NCI-H1105 (cell line): ENCODE data around the gene RECQL5.

Experiments
- DNase-seq: peaks from one replicate; lab custom pipeline; 2025; lab: John Stamatoyannopoulos, UW

Gene RECQL5

DNA sequence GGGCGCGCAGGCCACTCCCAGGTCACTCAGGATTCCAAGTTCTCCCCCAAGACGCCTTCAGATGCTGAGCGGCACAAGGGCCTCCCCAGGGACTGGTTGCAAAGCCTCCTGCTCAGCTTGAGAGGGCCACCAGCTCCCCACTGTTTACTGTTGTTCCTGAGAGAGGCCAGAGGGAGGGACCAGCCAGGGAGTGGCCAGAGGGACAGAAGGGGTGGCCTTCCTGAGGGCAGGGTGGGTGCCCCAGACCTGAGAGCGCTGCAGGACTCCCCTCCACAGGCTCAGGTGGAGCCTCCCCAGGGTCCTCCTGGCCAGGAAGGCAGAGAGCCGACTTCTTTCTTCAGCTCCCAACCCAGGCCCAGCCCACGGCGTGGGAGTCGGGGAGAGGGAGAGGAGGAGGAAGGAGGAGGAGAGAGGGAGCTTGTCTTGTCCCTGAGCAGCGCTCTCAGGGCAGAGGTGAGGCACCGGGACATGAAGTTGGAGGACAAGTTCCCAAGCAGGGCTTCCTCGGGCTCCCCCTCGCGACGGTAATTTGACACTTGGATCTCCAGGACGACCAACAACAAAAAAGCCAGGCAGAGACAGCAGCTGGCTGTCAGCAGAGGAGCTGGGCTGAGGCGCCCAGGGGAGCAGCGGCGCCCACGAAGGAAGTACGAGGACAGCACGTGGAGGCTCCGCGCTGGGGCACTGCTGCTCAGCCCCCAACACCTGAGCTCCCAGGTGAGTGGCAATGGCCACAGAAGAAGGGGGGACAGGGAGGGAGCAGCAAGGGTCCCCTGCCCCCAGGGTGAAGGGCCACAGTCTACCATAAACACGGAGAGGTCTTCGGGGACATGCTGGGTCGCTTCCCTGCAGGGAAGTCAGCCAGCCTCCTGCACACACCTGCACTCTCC lies 33.2 kb downstream of the RECQL5 start:
- peak; percentile 75 for DNase-seq

DNA sequence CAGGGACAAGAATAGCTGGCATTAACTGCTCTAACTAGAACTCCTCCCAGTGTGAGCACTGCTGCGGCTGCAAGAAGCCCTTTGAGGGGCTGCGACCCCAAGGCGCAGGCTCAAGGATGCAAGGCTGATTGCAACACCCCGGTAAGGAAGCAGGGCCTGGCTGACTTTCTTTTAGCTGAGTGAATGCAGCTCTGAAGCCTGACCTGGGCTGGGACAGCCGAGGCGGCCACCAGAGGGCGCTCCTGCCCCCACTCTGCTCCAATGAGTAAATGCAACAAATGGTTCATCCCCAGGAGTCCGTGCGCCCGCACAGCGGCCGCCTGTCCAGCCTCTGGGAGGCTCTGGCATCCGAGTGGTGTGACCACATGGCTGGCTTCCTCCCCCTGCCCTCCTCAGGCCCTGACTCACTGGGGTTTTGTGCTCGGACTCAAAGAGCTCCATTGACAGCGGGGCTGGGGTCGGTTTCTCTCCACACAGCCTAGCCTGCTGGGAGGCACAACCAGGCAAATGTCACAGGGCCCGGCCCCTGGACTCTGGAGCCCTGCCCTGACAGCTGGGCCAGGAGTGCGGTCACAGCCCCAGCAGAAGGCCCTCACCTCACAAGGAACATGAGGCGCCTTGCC lies 34.0 kb downstream of the RECQL5 start, which contains the start of gene SMIM5:
Gene SMIM5 (plus strand): TSS at position 572 of the 623 bp plus-strand sequence. CDS start 6,768 bp downstream, outside the sequence.
- no peak for DNase-seq

DNA sequence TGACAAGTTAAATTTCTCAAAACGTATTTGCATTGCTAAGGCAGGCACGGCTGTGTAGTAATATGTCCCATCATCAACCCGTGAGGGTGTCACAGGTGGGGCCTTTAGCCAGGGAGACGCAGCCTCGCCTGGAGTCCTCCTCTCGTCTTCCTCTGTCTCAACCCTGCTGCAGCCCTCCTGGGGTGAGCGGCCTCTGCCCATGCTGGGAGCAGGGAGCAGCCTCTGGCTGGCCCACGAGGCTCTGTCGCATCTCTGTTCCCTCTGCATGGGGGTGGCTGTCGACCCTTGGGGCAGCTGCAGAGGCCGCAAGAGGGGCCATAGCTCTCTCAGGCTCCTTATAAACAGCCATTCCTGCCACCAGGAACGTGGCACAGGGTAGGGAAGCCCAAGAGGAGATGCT lies 34.5 kb downstream of the RECQL5 start:
- DNase-seq: no peak

DNA sequence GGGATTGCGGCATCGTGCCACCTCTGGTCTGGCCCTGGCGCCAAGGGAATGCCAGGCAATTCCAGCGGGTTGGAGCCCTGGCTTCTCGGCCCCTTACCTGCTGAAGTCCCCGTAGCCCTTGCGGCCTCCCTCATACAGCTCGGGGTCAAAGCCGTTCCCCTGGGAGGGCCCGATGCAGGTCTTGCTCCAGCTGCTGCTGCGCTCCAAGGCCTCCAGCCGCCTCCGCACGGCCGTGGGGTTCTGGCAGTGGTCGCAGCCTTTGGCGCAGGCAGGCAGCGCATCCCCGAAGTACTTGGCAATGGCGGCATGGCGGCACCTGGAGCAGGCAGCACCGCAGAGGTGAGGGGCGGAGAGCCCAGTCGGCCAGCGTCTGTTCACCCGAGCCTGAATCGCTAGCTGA lies 35.6 kb downstream of the RECQL5 start:
- DNase-seq: no peak

DNA sequence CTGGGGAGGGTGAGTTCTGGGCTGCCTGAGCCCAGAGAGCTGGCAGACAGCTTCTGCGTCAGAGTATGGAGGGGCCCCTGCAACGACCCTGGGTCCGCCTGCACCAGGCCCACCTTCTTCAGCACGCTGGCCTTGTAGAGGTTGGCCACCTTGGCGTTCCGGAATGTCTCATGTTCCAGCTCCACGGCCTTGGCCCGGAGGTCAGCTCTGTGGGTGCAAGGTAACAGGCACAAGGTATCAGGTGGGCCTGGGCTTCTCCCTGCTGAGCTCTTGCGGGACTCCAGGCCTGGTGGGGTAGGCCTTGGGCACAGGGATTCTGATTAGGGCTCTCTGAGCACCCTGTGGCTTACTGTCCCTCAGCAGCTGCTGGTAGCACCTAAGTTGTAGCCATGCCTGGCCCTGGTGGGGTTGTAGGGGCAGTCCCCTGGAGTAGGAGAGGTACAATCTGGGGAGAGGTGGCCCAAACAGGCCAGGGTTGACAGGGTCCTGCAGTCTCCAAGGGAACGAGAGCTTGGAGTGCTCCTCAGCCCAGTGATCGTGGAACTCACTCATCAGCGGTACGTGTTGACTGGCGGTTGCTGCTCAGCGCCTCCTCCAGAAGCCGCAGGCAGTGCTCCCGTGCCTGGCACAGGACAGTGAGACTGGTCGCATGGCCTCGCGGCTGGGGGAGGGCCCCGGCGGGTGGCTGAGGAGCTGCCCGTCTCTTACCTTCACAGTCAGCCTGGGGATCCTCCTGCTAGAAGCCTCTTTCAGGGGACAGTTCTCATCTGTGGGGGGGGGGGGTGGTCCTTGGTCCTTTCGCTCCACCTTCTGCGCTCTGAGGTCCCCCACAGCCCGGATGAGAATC lies 36.7 kb downstream of the RECQL5 start:
- no peak for DNase-seq

DNA sequence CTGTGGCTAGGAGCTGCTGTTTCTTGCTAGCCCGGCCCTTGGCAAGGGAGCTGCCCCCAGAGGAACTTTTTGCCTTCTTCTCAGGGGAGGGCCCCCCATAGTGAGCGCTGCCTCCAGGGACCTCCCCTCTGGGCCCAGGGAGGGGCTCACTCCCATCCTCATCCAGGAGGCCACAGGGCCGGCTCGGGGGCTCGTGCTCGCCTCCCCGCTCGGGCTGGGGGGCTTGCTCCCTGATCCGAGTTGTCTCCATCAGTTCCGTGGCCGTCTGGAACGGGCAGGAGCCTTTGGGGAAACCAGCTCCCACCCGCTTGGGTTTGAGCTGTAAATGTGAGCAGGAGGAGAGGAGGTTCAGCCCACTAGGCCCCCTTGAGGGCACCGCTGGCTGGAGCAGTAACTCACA lies 37.8 kb downstream of the RECQL5 start:
- DNase-seq: no peak

DNA sequence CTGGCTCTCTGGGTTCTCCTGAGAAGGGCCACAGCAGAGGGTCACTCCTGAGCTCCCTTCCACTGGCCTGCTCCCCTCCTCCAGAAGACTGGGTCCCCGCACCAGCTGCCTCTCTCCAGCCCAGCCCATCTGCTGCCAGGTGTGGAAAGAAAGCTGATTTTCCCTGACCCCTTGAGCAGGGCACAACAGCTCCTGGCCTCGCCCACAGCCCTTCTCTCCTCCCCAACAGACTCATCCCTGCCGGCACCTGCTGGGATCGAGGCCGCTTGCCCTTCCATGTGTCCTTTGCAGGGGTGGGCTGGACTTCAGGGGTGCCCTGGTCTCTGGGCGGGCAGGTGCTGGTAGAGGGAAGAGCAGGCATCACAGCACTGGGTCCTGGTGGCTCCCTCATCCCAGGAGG lies 38.5 kb downstream of the RECQL5 start:
- DNase-seq: no peak

DNA sequence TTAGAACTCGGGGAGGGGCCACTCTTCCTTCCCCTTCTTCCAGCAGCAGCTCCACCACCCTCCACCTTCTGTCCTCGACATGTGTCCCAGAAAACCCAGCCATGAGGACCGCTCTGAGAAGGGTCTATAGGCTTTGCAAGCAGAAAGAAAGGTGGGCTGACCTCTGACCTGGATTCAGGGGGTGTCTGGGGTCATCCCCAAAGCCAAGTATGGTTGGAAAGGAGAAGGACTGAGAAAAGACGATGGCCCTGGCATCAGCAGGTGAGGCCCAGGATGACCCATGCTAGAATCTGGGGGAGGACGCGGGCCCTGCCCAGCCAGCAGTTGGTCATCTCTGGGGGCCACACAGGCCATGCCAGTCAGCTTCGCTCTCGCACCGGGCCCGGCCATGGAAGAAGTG lies 39.9 kb downstream of the RECQL5 start:
- DNase-seq: no peak

DNA sequence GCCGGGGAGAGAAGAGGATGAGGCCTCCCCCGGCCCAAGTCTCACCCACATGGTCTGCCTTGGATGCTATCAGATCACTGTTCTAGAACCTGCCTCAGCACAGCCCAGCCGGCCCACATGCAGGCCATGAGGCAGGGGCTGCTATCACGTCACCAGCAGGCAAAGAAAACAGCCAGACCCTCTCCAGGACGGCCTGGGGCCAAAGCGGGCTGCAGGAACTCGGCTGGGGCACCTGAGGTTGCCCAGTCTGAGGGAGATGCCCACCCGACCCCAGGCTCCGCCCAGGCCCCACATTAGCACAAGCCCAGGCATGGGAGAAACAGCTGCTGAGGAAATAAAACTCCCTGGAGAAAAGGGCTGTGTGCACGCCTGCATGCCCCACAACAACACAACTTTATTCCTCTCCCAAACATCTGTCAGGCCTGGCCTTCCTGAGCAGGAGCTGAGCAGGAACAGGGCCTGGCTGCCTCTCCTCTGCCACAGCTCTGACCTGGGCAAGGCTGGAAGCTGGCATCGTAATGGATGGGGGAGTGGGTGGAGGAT lies 40.4 kb downstream of the RECQL5 start:
- no peak for DNase-seq

DNA sequence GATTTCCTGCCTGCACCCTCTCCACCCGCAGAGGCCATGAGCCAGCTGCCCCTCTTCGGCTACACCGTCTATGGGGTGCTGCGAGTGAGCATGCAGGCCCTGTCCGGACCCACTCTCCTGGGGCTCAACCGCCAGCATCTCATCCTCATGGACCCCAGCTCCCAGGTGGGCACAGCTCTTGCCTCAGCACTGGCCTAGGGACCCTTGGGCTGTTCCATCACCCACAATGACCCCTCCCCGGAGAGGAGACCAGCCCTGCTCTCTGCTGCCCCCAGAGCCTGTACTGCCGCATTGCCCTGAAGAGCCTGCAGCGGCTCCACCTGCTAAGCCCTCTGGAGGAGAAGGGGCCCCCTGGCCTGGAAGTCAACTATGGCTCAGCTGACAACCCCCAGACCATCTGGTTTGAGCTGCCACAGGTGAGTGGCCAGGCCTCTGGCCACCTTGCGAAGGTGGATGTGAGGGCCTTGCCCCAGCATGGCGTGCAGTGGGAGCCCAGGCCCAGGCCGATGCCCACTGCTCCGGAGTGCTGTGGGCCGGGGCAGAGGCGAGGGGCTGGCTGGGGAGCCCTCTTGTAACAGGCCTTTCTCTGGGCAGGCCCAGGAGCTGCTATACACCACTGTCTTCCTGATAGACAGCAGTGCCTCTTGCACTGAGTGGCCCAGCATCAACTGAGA lies 41.0 kb downstream of the RECQL5 start:
- no peak for DNase-seq

DNA sequence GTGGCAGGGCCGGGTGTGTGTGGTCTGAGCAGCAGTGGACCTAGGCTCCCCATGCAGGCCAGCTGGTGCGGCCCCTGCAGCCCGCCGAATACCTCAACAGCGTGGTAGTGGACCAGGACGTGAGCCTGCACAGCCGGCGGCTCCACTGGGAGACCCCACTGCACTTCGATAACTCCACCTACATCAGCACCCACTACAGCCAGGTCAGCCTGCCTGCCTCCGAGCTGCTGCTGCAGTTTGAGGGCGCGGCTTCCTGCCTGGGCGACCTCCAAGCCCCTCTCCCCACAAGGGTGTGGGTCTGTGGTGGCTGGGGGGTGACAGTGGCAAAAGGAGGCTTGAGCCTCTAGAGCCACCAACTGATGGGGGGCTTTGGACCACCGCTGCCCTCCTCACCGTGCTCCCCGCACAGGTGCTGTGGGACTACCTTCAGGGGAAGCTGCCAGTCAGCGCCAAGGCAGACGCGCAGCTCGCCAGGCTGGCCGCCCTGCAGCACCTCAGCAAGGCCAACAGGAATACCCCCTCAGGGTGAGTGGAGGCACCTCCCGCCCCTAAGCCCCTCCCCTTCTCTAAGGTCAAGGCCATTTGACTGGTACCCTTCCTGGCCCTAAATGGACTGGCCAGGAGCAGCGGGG lies 42.1 kb downstream of the RECQL5 start:
- no peak for DNase-seq

DNA sequence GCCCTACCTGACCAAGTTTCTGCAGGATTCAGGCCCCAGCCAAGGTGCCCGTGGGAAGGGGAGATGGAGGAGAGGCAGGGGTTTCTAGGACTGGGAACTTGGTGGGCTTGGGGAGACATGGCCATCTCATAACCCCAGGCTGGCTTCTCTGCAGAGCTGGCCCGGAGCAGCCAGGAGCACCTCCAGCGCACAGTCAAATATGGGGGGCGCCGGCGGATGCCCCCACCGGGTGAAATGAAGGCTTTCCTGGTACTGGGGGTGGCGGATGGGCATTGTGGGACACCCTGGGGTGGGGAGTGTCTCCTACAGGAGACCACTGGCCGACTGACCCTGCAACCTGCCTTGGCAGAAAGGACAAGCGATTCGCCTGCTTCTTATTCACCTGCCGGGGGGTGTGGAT lies 42.9 kb downstream of the RECQL5 start:
- no peak for DNase-seq

DNA sequence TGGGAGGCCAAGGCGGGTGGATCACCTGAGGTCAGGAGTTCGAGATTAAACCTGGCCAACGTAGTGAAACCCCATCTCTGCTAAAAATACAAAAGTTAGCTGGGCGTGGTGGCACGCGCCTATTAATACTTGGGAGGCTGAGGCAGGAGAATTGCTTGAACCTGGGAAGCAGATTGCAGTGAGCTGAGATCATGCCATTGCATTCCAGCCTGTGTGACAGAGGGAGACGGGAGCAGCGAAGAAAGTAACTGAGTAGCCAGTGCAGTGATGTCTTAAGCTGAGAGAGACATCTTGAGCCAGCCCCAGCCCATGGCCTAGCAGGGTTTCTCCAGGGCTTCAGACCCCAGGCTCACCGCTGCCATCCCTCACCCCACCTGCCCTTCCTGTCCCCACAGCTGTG lies 43.6 kb downstream of the RECQL5 start:
- no peak for DNase-seq

DNA sequence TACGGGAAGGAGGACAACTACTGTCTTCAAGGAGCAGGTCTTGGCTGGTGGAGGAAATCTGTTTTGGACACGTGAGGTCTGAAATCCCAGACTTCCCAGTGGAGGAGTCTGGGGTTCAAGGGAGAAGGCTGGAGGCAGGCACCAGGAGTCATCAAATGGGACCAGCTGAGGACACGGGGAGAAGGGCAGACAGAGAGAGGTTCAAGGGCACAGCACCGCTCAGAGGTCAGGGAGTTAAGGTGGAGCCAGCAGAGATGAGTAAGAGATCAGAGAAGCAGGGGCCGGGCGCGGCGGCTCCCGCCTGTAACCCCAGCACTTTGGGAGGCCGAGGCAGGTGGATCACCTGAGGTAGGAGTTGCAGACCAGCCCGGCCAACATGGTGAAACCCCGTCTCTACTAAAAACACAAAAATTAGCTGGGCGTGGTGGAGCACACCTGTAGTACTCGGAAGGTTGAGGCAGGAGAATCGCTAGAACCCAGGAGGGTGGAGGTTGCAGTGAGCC lies 44.1 kb downstream of the RECQL5 start:
- no peak for DNase-seq

DNA sequence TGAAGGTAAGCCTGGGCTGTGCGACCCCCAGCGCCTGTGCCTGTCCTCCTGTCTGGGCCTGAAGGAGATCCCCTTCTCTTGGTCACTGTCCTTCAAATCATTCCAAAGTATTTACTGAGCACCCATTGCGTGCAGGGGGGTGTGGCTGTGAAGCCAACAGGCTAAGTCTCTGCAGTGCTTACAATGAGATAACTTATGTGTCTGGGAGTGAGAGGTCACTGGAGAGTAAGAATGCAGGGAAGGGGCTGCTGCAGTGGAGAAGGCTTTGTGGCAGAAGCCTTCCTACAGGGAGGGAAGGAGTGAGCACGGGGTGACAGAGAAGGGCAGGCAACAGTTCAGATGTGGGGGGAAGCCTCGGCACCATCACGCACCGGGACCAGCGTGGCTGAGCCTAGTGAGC lies 44.9 kb downstream of the RECQL5 start:
- no peak for DNase-seq

DNA sequence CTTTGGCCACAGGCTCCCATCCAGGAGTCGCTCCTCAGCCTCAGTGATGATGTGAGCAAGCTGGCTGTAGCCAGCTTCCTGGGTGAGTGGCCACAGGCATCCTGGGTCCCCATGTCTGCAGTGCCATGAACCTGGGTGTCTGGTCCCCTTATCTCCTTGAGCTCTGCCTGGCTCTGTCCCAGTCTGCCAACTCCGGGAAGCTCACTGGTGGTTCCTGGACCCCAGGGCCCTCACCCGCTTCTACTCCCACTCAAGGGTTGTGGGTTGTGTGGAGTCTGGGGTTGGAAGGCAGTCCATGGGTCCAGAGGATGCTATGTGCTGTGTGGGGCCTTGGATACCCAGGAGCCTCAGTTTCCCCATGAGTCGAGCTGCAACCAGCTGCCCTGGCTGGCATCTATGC lies 45.5 kb downstream of the RECQL5 start:
- DNase-seq: no peak

DNA sequence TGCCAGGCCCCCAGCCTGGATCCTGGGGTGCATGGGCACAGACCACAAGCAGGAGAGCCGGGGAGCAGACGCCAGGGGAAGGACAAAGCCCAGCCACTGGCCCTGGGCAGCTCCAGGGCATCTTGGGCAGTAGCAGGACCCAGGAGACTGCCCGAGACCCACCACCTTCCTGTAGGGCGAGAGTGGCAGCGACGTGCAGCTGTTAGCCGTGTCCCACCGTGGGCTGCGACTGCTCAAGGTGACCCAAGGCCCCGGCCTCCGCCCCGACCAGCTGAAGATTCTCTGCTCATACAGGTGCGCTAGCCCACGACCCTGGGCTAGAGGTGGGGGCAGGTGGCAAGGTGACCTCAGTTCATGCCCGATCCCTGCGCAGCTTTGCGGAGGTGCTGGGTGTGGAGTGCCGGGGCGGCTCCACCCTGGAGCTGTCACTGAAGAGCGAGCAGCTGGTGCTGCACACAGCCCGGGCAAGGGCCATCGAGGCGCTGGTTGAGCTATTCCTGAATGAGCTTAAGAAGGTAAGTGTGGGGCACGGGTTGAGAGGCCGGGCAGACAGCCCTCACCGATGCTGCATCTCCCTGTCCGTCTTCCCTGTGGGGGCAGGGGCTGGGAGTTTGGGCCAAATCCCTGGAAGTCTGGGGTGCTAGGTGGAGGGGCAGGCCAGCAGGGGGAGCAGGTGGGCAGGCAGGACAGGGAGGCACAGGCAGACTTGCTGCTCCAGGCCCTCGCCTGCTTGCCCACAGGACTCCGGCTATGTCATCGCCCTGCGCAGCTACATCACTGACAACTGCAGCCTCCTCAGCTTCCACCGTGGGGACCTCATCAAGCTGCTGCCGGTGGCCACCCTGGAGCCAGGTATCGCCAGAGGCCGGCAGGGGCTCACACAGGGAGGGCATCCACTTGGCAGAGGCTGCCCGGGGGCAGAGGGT lies 47.2 kb downstream of the RECQL5 start:
- DNase-seq: no peak

DNA sequence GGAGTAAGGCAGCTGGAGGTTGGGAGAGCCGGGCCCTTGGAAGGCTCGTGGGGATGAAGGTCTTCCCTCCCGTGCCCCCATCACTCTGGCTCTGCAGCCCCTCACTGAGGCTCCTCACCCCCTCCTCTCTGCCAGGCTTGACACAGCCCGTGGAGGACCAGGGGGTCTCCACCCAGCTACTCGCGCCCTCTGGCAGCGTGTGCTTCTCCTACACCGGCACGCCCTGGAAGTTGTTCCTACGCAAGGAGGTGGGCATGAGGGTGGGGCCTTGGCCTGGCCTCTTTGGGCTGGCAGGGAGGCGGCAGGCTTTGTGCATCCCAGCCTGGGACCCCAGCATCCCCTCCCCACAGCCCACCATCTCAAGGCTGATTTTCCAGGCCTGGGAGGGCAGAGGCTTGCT lies 49.3 kb downstream of the RECQL5 start:
- no peak for DNase-seq

DNA sequence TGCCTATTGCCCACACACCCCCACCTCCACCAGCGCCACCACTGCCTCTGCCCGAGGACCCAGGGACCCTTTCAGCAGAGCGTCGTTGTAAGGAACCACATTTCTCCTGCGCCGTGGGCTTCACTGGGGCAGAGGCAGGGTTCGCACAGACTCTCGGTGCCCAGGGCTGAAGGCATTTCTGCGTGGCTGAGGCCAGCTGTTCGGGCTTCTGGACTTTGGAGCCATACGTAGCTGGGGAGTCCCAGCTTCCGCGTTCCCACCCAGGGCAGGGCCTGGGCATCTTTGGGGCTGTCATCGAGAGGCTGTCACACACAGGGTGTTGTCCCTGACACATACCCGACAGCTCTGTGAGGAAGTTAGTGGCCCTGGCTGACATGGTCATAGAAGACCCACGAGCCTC lies 49.7 kb downstream of the RECQL5 start:
- DNase-seq: no peak

DNA sequence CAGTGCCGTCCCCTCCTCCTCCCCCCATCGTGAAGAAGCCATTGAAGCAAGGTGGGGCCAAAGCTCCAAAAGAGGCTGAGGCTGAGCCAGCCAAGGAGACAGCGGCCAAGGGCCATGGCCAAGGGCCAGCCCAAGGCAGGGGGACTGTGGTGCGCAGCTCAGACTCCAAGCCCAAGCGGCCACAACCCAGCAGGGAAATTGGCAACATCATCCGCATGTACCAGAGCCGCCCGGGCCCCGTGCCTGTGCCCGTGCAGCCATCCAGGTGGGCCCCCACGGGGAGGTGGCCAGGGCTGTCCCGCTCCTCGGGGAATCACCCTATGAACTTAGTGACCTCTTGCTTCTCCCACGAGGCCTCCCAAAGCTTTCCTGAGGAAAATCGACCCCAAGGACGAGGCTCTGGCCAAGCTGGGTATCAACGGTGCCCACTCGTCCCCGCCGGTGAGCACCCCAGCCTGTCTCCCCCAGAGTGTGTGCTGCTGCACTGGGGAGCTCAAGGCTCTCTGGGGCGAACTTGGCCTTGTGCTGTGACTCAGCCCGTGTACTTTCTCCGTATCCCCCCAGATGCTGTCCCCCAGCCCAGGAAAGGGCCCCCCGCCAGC lies 50.3 kb downstream of the RECQL5 start:
- DNase-seq: no peak
